HepG2 (cell line): Measurements from ENCODE around the gene PSMB3. TPM values are rescaled to one million over a fixed set of nuclear protein-coding genes. Genes with fewer than 3 reads are reported as not detected.

Source experiments
- AHR ChIP-seq: IDR thresholded peaks from 2 replicates; pipeline ENCODE4 v1.6.1; 2018; ENCODE audit warnings: missing genetic modification reagents, missing compliant biosample characterization
- GPN1 ChIP-seq: sonication (generic); formaldehyde crosslinking; IDR thresholded peaks from 2 replicates; pipeline ENCODE4 v1.5.1; 2020; ENCODE audit warnings: missing genetic modification reagents, borderline replicate concordance
- MYC ChIP-seq: sonication (generic); formaldehyde crosslinking; IDR thresholded peaks from 2 replicates; pipeline ENCODE4 v1.9.0; 2021; ENCODE audit warnings: missing genetic modification reagents, borderline replicate concordance
- SRSF4 ChIP-seq: fragments of 200-400 bp; formaldehyde crosslinking; IDR thresholded peaks from one replicate; pipeline ENCODE4 v1.6.1; 2018; ENCODE audit warnings: mild to moderate bottlenecking, low read depth, low read length, moderate library complexity; ENCODE audit not compliant: poor library complexity, severe bottlenecking
- TCF7L2 ChIP-seq: IDR thresholded peaks from 2 replicates; pipeline ENCODE4 v1.6.1; 2011; ENCODE audit warnings: mild to moderate bottlenecking, low read depth, low read length, moderate library complexity
- ZNF12 ChIP-seq: sonication (generic); formaldehyde crosslinking; IDR thresholded peaks from 2 replicates; pipeline ENCODE4 v1.5.0; 2020; ENCODE audit warnings: missing genetic modification reagents
- ZNF207 ChIP-seq: fragments of 450-650 bp; IDR thresholded peaks from 2 replicates; pipeline ENCODE4 v1.6.1; 2016; ENCODE audit warnings: antibody characterized with exemption, borderline replicate concordance
- ZNF24 ChIP-seq: fragments of 450-650 bp; IDR thresholded peaks from 2 replicates; pipeline ENCODE4 v1.6.1; 2017; ENCODE audit warnings: antibody characterized with exemption, mild to moderate bottlenecking
- ZNF251 ChIP-seq: sonication (generic); formaldehyde crosslinking; IDR thresholded peaks from 2 replicates; pipeline ENCODE4 v1.9.0; 2021; ENCODE audit warnings: mild to moderate bottlenecking, missing genetic modification reagents
- ZSCAN12 ChIP-seq: sonication (generic); formaldehyde crosslinking; IDR thresholded peaks from 2 replicates; pipeline ENCODE4 v1.9.0; 2021; ENCODE audit warnings: mild to moderate bottlenecking, missing genetic modification reagents
- polyA plus RNA-seq, 8 experiments: library from polyadenylated mRNA; depleted of rRNA in 3 of 8; stranded (reverse) in 7 of 8; unstranded in 1 of 8; fragments of >200 nt; fragmentation: Illumina TruSeq in 4 of 8; extraction: Trizol in 4 of 8; gene quantifications; 2 replicates each; pipeline versions ENCODE4 v1.2.1 to v1.2.3, GENCODE V29; 2011 to 2016; ENCODE audit warnings: low read depth in 4 of 8, missing spikeins in 1 of 8, mixed read lengths in 1 of 8; ENCODE audit not compliant: insufficient read depth in 1 of 8
- total RNA-seq, 5 experiments: library from RNA; depleted of rRNA; stranded (reverse); fragments of >200 nt; fragmentation: Illumina TruSeq; extraction: Trizol; gene quantifications; 2 replicates each; pipeline ENCODE4 v1.2.3, GENCODE V29; 2016; ENCODE audit warnings: low read depth in 1 of 5
- TF ChIP-seq, protein P1 (sequence below): sonication (generic); formaldehyde crosslinking; IDR thresholded peaks from 2 replicates; pipeline ENCODE4 v1.4.0; 2020; ENCODE audit warnings: missing genetic modification reagents
- TF ChIP-seq, protein P2 (sequence below): sonication (generic); formaldehyde crosslinking; IDR thresholded peaks from 2 replicates; pipeline ENCODE4 v1.5.1; 2020; ENCODE audit warnings: mild to moderate bottlenecking, missing genetic modification reagents, moderate library complexity
- TF ChIP-seq, protein P3 (sequence below): sonication (generic); formaldehyde crosslinking; IDR thresholded peaks from 2 replicates; pipeline ENCODE4 v1.4.0; 2020; ENCODE audit warnings: missing genetic modification reagents
- TF ChIP-seq, protein P4 (sequence below): IDR thresholded peaks from 2 replicates; pipeline ENCODE4 v1.6.1; 2016
- TF ChIP-seq, protein P5 (sequence below): sonication (generic); formaldehyde crosslinking; IDR thresholded peaks from 2 replicates; pipeline ENCODE4 v1.4.0; 2020; ENCODE audit warnings: missing genetic modification reagents

PSMB3 gene
- total and polyA plus RNA-seq, 2 of the 13 experiments (the other 11 are each of a cell fraction or from before 2014, with no cell fraction given): 366 to 517 TPM

DNA sequence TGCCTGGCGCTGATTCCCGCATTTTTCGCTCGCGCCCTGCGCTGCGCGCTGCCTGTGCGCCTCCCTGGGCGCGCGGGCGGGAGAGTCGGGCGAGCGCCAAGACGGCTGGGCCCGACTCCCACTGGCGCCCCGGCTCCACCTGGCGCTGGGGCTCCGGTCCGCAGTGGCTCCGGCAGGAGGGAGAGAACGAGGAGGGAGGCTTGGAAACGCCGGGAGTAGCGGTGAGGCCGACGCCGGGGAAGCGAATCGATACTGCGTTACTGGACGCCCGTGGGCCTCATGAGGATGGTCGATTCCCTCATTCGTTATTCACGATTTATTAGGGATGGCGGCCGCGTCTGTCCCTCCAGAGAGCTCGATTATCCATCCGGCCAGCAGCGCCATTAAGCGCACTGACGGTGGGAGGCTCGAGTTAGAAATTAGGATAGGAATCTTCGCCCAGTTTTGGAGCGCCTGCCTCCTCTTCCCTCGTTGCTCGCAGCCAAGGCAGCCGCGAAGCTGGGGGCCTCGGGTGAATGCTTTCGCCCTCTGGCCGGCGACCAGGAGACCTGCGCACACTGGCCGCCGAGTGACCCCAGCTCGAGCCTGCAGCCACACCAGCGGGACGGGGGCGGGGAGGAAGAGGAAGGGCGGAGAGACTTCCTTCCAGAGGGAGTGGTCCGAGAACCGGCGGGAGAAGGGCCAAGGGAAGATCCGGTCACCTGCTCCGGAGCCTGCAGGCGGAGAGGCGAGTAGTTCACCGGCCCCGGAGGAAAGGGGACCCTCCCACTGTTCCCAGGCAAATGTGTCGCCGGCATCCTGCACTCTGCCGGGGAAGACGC is 3.1 kb upstream of the PSMB3 start (continued):
- TF ChIP-seq, protein P1, sequence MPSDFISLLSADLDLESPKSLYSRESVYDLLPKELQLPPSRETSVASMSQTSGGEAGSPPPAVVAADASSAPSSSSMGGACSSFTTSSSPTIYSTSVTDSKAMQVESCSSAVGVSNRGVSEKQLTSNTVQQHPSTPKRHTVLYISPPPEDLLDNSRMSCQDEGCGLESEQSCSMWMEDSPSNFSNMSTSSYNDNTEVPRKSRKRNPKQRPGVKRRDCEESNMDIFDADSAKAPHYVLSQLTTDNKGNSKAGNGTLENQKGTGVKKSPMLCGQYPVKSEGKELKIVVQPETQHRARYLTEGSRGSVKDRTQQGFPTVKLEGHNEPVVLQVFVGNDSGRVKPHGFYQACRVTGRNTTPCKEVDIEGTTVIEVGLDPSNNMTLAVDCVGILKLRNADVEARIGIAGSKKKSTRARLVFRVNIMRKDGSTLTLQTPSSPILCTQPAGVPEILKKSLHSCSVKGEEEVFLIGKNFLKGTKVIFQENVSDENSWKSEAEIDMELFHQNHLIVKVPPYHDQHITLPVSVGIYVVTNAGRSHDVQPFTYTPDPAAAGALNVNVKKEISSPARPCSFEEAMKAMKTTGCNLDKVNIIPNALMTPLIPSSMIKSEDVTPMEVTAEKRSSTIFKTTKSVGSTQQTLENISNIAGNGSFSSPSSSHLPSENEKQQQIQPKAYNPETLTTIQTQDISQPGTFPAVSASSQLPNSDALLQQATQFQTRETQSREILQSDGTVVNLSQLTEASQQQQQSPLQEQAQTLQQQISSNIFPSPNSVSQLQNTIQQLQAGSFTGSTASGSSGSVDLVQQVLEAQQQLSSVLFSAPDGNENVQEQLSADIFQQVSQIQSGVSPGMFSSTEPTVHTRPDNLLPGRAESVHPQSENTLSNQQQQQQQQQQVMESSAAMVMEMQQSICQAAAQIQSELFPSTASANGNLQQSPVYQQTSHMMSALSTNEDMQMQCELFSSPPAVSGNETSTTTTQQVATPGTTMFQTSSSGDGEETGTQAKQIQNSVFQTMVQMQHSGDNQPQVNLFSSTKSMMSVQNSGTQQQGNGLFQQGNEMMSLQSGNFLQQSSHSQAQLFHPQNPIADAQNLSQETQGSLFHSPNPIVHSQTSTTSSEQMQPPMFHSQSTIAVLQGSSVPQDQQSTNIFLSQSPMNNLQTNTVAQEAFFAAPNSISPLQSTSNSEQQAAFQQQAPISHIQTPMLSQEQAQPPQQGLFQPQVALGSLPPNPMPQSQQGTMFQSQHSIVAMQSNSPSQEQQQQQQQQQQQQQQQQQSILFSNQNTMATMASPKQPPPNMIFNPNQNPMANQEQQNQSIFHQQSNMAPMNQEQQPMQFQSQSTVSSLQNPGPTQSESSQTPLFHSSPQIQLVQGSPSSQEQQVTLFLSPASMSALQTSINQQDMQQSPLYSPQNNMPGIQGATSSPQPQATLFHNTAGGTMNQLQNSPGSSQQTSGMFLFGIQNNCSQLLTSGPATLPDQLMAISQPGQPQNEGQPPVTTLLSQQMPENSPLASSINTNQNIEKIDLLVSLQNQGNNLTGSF (CRISPR knock-in tag): no peak; the same call in none of the 2 replicates
- TF ChIP-seq GPN1 (CRISPR knock-in tag) (no peak; the same call in 1 of the 2 replicates), ZNF207 (no peak), ZNF251 (CRISPR knock-in tag) (no peak), AHR (CRISPR knock-in tag) (no peak), MYC (CRISPR knock-in tag) (peak; percentile 89), ZNF24 (no peak), TCF7L2 (no peak), SRSF4 (no peak), ZNF12 (0 out of 2 replicates have a peak, but pooled peaks have one; percentile 24), ZSCAN12 (CRISPR knock-in tag) (no peak; the same call in 1 of the 2 replicates)
- TF ChIP-seq, protein P2, sequence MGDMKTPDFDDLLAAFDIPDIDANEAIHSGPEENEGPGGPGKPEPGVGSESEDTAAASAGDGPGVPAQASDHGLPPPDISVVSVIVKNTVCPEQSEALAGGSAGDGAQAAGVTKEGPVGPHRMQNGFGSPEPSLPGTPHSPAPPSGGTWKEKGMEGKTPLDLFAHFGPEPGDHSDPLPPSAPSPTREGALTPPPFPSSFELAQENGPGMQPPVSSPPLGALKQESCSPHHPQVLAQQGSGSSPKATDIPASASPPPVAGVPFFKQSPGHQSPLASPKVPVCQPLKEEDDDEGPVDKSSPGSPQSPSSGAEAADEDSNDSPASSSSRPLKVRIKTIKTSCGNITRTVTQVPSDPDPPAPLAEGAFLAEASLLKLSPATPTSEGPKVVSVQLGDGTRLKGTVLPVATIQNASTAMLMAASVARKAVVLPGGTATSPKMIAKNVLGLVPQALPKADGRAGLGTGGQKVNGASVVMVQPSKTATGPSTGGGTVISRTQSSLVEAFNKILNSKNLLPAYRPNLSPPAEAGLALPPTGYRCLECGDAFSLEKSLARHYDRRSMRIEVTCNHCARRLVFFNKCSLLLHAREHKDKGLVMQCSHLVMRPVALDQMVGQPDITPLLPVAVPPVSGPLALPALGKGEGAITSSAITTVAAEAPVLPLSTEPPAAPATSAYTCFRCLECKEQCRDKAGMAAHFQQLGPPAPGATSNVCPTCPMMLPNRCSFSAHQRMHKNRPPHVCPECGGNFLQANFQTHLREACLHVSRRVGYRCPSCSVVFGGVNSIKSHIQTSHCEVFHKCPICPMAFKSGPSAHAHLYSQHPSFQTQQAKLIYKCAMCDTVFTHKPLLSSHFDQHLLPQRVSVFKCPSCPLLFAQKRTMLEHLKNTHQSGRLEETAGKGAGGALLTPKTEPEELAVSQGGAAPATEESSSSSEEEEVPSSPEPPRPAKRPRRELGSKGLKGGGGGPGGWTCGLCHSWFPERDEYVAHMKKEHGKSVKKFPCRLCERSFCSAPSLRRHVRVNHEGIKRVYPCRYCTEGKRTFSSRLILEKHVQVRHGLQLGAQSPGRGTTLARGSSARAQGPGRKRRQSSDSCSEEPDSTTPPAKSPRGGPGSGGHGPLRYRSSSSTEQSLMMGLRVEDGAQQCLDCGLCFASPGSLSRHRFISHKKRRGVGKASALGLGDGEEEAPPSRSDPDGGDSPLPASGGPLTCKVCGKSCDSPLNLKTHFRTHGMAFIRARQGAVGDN (CRISPR knock-in tag): peak; percentile 97
- TF ChIP-seq, protein P3, sequence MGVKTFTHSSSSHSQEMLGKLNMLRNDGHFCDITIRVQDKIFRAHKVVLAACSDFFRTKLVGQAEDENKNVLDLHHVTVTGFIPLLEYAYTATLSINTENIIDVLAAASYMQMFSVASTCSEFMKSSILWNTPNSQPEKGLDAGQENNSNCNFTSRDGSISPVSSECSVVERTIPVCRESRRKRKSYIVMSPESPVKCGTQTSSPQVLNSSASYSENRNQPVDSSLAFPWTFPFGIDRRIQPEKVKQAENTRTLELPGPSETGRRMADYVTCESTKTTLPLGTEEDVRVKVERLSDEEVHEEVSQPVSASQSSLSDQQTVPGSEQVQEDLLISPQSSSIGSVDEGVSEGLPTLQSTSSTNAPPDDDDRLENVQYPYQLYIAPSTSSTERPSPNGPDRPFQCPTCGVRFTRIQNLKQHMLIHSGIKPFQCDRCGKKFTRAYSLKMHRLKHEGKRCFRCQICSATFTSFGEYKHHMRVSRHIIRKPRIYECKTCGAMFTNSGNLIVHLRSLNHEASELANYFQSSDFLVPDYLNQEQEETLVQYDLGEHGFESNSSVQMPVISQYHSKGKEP (CRISPR knock-in tag): no peak
- TF ChIP-seq, protein P4, sequence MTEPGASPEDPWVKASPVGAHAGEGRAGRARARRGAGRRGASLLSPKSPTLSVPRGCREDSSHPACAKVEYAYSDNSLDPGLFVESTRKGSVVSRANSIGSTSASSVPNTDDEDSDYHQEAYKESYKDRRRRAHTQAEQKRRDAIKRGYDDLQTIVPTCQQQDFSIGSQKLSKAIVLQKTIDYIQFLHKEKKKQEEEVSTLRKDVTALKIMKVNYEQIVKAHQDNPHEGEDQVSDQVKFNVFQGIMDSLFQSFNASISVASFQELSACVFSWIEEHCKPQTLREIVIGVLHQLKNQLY (CRISPR knock-in tag): 0 out of 2 replicates have a peak, but pooled peaks have one; percentile 55
- TF ChIP-seq, protein P5, sequence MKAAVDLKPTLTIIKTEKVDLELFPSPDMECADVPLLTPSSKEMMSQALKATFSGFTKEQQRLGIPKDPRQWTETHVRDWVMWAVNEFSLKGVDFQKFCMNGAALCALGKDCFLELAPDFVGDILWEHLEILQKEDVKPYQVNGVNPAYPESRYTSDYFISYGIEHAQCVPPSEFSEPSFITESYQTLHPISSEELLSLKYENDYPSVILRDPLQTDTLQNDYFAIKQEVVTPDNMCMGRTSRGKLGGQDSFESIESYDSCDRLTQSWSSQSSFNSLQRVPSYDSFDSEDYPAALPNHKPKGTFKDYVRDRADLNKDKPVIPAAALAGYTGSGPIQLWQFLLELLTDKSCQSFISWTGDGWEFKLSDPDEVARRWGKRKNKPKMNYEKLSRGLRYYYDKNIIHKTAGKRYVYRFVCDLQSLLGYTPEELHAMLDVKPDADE (CRISPR knock-in tag): 0 out of 2 replicates have a peak, but pooled peaks have one; percentile 28
